ENCODE data around the gene HRH3. TPM values are rescaled to one million over a fixed set of nuclear protein-coding genes. Genes with fewer than 3 reads are reported as not detected.

Gene HRH3
- total RNA-seq, 1 experiment from 2014 or later, result not detected

GRCh38 chr20:62243906-62244515, 23.9 kb upstream of the HRH3 start:
- no peak for DNase-seq (ENCODE audit: low read depth)

GRCh38 chr20:62243106-62243505, 23.0 kb upstream of the HRH3 start:
- no peak for DNase-seq (ENCODE audit: low read depth)

GRCh38 chr20:62242176-62242575, 22.1 kb upstream of the HRH3 start:
- no peak for DNase-seq (ENCODE audit: low read depth)

DNA sequence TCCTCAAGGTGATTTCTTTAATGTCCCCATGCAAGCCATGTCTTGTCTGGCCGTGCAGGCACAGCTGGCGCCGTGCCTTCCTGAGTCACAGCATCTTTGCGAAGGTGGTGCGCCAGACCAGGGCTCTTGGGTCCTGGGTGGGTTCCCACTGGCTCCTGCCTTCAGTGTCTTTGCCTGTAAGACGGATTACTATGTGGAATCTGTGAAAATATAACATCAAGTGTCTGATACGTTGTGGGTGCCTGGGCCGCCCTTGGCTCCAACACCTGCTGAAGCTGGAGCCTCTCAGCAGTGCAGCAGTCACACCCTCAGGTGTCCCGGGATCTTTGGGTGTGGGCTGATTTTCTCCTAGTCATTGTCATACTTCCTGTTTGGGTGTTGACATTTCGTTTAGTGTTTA, 21.4 kb upstream of the HRH3 start:
- DNase-seq (ENCODE audit: low read depth), result no peak

DNA sequence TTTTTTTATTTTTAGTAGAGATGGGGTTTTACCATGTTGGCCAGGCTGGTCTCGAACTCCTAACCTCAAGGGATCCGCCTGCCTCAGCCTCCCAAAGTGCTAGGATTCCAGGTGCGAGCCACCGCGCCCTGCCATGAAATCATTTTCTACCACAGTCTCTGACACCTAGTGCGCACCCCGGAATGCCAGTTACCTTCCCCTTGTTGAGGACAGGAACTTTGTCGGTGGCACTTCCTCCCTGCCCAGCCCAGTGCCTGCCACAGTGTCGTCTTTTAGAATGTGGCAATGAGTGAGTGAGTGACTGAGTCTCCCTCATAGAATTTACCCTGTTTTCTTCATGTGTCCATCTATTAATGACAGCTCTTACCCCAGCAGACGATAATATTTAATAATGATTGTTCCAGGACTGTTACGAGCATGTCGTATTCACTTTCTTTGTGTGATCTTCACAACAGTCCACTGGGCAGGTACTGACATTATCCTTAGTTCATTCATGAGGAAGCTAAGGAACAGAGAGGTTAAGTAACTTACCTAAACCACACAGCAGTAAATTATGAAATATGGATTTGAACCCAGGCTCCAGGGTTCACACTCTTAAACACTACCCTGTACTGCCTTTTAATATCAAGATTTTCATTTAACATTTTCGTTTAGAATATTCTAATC, 20.1 kb upstream of the HRH3 start:
- no peak for DNase-seq (ENCODE audit: low read depth)

- DNase-seq (ENCODE audit: low read depth), result no peak
These were observed 19.3 kb upstream of the HRH3 start for GRCh38 chr20:62239278-62239879.

DNA sequence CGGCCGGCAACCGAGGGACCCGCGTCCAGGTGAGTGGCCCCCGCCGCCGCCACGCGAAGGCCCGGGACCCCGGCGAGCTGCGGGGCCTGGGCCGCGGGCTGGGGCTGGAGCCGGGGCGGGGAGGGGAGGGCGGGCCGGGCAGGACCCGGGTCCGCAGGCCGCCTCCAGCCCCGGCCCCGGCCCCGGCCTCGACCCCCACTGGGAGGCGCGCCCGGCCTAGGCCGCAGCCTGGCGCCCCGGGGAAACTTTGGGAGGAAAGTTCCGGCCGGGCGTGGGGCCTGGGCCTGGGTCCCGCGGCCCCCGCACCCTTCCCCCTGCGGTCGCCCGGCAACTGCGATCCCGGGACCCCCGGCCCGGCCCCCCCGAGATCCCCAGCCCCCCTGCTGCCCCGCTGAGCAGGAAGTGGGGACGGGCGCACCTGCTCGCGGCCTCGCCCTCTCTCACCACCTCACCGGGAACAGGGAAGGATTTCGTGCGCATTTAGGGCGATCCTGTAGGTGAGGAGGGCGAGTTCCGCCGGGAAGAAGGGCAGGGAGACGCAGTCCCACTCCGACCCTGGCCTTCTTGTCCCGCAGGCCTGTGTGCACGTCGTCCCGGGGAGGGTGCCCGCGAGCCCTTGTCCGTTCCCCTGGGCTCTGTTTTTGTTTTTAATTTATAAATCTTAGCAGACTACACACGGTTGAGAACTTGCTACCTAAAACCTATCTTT, 18.6 kb upstream of the HRH3 start:
- no peak for DNase-seq (ENCODE audit: low read depth)

DNA sequence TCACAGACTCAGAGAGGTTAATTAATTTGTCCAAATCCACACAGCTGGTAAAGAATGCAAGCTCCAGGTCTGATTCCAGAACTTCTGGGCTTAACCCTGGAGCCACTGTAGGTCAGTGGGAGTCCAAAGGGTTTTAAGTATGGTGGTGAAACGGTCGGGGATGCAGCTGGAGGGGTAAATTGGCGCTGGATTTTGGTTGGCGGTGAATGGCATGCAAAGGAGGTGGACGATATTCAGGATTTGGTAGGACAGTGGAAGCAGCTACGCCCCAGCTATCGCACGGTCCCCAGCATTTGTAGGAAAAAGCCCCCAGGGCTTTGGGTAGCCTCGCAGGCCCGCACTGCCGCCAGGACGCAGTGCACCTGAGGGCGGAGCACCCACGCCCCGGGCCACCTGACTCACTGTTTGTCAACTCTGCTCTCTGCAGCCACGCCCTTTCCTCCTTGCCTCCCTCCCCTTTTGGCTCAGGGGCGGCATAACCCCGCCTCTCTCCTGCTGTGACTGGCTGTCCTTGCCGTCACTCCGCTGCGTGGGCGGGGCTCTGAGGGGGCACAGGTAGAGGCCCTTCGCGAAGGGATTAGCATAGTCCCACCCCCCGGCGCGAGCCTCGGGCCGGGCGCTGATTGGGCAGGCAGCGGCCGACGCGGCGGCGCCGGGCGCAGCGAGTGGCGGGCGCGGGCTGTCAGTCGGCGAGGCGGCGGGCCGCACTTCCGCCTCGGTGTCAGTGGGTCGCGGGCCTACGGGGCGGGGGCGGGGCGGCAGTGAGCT, 17.9 kb upstream of the HRH3 start, which contains the start of gene OSBPL2:
TSS of gene OSBPL2 (plus strand) at position 721 of the 768 bp plus-strand sequence. CDS start 17,664 bp downstream, outside the sequence.
- peak; percentile 98 for DNase-seq (ENCODE audit: low read depth)

GRCh38 chr20:62237514-62237800, 17.4 kb upstream of the HRH3 start:
- no peak for DNase-seq (ENCODE audit: low read depth)

GRCh38 chr20:62236766-62237513, 16.9 kb upstream of the HRH3 start:
- no peak for DNase-seq (ENCODE audit: low read depth)

DNA sequence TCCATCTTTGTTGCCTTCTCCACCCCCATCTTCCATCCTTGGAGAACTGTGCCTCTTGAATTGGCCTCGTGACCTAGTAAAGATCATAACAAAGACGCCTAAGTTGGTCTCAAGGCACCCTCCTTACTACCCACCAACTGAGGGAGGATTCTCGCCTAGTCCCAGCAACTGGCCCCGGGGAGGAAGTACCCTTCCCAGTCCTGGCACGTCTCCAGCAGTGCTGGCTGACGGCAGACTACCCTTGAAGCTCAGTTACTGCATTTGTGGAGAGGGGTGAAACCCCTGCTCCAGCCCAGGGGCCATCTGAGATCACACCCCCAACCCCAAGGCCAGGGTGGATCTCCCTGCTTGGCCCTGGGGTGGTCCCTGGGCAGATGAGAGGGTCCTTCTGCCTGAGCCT, 16.1 kb upstream of the HRH3 start:
- no peak for DNase-seq (ENCODE audit: low read depth)

DNA sequence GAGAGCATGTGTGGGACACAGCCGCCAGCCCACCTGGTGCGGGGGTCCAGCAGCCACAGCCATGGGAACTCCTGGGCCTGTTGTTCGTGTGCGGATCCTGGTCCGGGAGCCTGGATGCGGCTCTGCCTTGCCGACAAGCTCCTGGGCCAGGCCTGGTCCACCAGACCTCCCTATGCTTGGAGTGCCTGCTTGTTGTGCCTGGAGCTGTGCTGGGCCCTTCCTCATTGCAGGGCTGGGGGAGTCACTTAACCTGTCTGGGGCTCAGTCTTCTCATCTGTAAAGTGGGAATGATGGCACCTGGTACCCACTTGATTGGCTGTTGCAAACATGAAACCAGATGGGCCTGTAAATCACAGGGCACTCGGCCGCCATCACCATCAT, 15.7 kb upstream of the HRH3 start:
- no peak for DNase-seq (ENCODE audit: low read depth)

GRCh38 chr20:62235001-62235776, 15.1 kb upstream of the HRH3 start:
- no peak for DNase-seq (ENCODE audit: low read depth)

- DNase-seq (ENCODE audit: low read depth), result no peak
These were observed 14.3 kb upstream of the HRH3 start for GRCh38 chr20:62234339-62234738.

DNA sequence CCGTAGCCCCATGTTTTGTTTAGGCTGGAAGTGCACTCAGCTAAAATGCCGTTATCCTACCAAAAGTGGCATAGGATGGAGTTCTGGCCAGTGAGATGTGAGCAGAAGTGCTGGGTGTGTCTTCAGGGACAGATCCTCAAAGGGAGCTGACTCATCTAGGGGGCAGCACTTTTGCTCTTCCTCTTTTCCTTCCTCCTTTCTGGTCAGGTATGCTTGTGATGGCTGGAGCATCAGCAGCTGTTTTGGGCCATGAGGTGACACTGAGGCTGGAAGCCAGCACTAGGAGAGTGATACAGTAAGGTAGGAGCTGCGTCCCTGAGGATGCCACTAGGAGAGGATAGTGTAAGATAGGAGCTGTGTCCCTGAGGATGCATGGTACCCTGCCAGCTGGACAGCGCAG, 13.6 kb upstream of the HRH3 start:
- no peak for DNase-seq (ENCODE audit: low read depth)

- DNase-seq (ENCODE audit: low read depth), result no peak
These were observed 12.9 kb upstream of the HRH3 start for GRCh38 chr20:62232770-62233645.

DNA sequence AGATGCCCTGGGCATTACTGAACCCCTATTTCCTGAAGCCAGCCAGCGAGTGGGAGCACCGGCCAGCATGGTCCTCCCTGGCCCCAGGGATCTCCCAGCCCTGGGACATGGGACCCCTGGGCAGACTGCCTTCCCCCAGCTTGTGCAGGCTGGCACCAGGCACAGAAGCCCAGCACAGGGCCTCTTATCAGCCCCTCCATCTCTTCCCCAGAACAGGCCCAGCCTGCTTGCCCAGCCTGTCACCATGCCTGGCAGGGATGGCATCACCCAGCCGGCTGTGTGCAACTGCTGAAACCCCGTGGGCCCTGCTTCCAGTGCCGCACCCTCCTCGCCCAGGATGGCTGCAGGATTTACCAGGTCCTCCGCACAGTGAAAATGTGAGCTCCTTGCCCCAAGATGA, 12.1 kb upstream of the HRH3 start:
- DNase-seq (ENCODE audit: low read depth), result no peak

DNA sequence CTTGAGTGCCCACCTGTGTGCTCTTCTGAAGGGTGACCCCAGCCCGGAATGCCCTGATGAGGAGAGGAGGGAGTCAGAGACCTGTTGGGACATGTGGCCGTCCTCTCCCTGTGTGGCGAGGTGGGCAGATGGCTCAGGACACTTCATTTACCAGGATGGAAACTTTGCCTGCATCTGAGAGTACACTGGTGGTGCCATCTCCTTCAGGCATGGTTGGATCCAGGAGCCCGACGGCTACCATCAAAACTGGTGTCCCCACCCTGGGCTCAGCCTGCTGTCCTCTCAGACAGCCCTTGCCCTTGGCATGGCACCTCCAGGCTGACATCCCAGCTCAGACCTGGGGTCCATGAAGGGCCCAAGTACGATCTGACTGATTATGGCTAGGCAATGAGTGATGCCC, 11.2 kb upstream of the HRH3 start:
- DNase-seq (ENCODE audit: low read depth), result no peak

DNA sequence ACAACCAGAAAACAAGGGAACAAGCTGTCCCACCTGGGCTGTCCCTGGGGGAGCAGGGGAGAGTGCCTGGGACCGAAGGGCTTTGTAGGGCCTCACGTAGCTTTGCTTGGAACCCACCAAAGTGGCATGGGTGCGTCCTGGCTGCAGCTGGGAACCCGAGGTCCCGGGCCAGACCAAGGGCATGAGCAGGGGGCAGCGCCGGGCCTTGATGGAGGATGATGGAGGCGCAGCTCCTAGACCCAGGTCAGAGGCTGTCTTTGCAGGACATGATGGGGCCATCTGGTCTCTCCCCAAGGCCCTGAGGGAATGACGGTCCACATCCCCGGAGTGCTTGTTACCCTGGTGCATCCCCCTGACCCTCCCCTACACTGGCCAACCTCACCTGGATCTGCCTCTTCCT, 10.6 kb upstream of the HRH3 start:
- no peak for DNase-seq (ENCODE audit: low read depth)

DNA sequence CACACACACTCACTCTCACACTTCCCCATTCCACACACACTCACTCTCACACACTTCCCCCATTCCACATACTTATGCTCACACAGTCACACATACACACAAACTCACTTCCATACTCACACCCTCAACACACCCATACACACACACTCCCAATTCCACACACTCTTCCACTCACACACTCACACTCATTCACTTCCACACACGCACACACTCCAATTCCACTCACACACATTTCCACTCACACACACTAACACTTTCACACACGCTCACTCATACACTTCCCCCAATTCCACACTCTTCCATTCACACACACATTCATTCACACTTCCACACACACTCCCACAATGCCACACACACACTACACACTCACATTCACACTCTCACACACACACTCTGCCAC, 10.2 kb upstream of the HRH3 start:
- DNase-seq (ENCODE audit: low read depth), result no peak
